Neural cell (in vitro differentiated cells): ENCODE results near the gene IL3.

ENCODE experiments used
- CTCF ChIP-seq: fragments of 450-650 bp; IDR thresholded peaks from 2 replicates; pipeline ENCODE4 v1.5.1; 2014; ENCODE audit warnings: antibody characterized with exemption, mild to moderate bottlenecking, moderate library complexity; ENCODE audit not compliant: poor library complexity, severe bottlenecking
- POLR2AphosphoS5 ChIP-seq: IDR thresholded peaks from 2 replicates; pipeline ENCODE4 v1.6.1; 2012
- REST ChIP-seq: IDR thresholded peaks from 2 replicates; pipeline ENCODE4 v1.6.1; 2012; ENCODE audit warnings: borderline replicate concordance
- TAF1 ChIP-seq: IDR thresholded peaks from 2 replicates; pipeline ENCODE4 v1.6.1; 2012; ENCODE audit warnings: low read depth

GRCh38 chr5:132024117-132024435 lies 36.4 kb upstream of the IL3 start:
- no peak for TF ChIP-seq CTCF
- no peak for TF ChIP-seq POLR2AphosphoS5
- no peak for TF ChIP-seq TAF1
- TF ChIP-seq REST: no peak
